Renal cortical epithelial cell (primary cell): ENCODE results near the gene DOCK6. TPM values are rescaled to one million over a fixed set of nuclear protein-coding genes. Genes with fewer than 3 reads are reported as not detected.

Experiments
- DNase-seq: peaks from one replicate; pipeline ENCODE4 v3.0.0-alpha.2; 2011; ENCODE audit warnings: low read depth
- total RNA-seq: library from RNA; depleted of rRNA; stranded (reverse); fragments of >200 nt; gene quantifications from 2 replicates; pipeline ENCODE4 v1.2.3, GENCODE V29; 2014

Gene DOCK6
- total RNA-seq, 1 donor from 2014 or later: 27.1 TPM

DNA sequence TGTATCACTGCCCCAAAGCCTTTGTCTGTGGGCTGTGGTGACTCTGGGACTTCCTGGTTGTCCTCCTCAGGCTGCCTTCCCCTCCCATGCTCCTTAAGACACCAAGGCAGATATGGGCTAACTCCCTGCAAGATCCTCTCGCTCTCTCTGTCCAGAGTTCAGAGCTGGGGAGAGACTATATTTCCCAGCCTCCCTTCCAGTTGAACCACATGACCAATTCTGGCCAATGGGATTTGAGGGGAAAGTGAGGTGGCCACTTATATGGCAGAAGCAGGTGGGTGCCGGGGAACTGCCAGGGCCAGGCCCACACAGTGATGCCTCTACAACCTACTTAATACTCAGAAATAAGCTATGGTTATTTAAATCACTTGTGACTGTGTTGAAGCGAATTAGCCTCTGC lies 39.1 kb downstream of the DOCK6 start:
- no peak for DNase-seq

DNA sequence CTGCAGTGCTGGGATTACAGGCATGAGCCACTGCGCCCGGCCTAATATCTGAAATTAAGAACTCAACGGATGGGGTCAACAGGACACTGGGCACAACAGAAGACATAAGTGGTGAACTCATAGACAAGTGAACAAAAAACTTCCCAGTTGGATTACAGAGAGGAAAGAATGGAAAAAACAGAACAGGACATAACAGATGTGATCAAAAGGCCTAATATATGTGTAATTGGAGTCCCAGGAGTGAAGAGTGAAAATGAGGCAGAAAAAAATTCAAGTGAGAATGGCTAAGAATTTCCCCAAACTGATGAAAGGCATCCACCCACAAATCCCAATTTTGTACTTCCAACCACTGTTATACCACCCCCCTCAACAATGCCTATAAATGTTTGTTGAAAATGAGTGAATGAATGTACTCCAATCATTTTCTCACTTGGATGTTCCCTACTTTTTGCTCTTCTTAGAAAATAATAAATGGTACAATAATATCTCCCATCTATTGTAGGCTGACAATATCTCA lies 41.2 kb downstream of the DOCK6 start:
- DNase-seq: no peak

DNA sequence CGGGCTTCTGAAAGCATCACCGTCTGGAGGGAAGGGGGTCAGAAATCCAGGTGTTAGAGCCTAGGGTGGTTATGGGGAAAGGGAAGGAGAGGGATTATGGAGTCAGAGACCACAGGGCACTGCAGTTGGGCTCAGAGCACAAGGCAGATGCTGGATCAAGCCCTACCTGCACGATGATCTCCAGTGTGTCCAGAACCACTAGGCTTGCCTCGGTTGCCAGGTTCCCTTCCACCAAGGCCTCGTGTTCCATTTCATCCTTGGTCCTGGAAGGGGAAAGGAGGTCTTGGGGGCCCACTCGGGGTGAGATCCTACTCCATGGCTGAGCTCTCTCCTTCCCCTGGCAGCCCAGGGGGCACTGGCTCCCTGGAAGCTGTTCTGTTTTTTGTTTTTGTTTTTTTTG lies 47.9 kb downstream of the DOCK6 start:
- DNase-seq: no peak

DNA sequence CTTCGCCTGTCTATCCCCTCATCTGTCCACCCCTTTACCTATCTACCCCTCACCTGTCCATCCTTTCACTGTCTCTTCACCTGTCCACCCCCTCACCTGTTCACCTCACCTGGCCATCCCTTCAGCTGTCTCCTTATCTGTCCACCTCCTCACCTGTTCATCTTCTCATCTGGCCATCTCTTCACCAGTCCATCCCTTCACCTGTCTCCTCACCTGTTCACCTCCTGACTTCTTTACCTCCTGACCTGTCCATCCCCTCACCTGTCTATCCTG lies 51.7 kb downstream of the DOCK6 start:
- DNase-seq: no peak

DNA sequence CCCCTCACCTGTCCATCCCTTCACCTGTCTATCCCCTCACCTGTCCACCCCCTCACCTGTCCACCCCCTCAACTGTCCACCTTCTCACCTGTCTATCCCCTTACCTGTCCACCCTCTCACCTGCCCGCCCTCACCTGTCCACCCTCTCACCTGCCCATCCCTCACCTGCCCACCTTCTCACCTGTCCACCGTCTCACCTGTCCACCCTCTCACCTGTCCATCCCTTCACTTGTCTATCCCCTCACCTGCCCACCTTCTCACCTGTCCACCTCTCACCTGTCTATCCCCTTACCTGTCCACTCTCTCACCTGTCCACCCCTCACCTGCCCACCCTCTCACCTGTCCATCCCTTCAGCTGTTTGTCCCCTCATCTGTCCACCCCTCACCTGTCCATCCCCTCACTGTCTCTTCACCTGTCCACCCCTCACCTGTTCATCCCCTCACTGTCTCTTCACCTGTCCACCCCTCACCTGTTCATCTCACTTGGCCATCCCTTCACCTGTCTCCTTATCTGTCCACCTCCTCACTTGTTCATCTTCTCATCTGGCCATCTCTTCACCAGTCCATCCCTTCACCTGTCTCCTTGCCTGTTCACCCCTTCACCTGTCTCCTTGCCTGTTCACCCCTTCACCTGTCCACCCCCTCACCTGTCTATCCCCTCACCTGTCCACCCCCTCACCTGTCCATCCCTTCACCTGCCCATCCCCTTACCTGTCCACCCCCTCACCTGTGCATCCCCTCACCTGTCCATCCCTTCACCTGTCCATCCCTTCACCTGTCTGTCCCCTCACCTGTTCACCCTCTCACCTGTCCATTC lies 52.3 kb downstream of the DOCK6 start:
- no peak for DNase-seq

DNA sequence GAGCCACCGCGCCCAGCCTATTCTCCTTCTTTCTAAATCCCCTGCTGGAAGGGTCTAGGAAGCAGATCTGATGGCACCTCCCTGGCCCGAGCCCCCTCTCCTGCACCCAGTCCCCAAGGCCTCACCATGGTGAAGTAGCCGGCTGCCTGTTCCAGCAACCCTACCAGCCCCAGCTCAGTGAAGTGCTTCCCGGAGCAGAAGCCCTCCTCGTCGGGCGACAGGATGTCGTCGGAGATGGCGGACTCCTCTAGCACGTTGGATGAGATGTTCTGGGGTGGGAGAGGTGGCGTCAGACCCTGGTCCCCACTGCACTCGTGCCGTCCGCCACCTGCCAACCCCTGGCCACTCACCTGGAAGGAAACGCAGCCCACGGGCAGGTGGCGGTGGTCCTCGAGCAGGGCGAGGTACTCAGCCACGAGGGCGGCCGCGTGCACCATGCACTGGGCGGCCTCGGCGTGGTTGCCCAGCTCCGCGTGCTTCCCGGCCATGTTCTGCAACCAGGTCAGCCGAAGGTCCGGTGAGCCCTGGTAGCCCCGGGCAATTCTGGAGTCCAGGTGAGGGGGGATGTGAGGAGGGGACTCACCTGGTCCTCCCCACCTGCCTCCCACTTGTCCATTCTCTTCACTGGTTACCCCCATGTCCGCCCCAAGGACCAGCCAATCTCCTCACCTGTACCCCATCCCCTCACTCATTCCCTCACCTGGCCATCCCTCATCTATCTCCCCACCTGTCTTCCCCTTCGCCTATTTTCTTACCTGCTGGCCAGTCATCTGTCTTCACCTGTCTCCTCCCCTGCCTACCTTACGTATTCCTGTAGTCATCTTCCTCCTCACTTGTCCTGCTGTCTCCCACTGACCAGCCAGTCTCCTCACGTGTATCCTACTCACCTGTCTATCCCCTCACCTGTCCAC lies 53.5 kb downstream of the DOCK6 start:
- no peak for DNase-seq

DNA sequence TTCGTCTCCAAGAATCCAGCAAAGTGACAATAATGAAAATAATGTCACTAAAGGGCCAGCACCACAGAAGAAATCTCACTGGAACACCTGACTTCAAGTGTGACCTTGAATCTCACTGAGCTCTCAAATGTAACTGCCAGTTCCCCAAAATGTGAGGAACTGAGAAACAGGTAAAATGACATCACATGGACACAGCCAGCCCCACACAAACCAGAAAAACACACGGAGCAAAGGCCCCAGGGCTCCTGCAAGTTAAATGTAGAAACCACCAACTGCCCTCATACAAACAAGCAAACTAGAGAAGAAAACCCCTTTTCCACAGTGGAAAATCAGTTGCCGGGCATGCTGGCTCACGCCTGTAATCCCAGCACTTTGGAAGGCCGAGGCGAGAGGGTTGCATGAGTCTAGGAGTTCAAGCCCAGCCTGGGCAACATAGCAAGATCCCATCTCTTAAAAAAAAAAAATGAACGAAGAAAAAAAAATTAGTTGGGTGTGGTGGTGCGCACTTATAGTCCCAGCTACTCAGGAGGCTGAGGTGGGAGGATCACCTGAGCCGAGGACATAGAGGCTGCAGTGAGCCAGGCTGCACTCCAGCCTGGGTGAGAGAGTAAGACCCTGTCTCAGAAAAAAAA lies 56.3 kb downstream of the DOCK6 start:
- no peak for DNase-seq

DNA sequence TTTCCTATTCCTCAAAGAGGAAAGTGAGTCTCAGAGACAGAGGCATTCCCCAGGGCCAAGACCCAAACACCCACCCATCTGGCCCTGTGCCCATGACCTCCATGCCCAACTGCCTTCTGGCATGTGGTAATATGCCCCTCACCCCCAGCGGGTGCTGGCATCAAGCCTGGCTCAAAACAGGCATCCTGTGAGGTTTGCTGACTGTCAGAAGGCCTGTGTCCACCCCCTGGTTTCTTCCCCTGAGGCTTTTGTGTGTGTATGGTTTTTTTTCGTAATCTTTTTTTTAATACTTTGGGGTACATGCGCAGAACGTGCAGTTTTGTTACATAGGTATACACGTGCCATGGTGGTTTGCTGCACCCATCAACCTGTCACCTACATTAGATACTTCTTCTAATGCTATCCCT lies 57.4 kb downstream of the DOCK6 start:
- DNase-seq: peak; percentile 87

DNA sequence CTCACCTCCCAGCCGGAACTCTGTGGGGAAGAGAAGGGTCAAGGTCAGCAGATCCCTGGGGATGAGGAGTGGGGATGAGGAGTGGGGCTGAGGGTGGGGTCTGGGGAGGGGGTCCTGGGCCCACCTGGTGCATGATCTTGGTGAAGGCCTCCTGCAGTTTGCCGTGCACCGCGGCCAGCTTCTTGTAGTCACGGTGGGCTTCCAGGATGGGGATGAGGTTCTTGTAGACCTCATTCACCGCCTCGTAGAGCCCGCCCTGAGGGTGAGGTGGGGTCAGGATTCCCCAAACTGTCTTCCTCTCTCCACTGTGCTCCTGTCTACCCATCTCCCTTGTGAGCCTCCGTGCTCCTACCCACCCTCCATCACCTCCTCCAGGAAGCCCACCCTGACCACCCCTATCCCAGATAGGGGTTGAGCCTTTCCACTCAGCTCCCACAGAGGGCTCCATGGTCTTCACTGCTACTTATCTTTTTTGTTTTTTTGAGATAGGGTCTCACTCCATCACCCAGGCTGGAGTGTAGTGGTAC lies 58.2 kb downstream of the DOCK6 start:
- DNase-seq: no peak

DNA sequence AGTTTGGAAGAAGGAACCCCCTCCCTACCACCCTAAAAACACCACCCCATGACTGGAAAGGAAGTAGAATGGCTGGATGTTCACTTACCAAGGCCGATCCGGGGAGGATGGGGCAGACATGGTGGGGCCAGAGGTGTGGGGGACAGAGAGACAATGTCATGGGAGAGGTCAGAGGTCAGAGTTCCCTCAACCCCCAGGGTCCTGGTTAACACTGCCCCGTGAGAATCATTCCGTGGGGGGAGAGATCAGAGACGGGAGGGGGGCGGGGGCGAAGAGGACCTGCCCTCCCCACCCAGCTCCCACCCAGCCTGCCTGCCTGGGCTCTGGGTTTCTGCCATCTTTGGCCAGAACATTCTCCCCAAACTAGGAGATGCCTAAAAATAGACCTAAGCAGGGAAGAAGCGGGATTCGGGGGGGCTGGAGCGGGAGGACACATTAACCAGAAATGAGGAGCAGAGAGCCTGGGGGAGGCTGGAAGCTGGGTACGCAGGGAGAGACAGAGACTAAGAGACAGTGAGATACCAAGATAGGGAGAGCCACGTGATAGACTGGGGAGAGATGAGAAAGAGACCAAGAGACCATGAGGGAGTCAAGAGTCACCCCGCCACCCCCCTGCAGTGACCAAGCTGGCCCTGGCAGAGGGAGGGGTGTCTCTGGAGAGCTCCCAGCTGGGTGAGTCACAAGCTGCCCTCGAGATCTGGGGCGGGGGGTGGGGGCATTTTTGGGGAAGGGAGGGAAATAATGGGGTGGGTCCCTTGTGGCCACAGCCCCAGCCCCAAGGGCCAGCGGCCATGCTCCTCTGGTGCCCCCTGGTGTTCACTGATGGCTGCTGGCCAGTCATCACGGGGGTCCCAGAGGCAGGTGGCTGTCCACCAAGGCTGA lies 58.9 kb downstream of the DOCK6 start:
- peak; percentile 58 for DNase-seq

DNA sequence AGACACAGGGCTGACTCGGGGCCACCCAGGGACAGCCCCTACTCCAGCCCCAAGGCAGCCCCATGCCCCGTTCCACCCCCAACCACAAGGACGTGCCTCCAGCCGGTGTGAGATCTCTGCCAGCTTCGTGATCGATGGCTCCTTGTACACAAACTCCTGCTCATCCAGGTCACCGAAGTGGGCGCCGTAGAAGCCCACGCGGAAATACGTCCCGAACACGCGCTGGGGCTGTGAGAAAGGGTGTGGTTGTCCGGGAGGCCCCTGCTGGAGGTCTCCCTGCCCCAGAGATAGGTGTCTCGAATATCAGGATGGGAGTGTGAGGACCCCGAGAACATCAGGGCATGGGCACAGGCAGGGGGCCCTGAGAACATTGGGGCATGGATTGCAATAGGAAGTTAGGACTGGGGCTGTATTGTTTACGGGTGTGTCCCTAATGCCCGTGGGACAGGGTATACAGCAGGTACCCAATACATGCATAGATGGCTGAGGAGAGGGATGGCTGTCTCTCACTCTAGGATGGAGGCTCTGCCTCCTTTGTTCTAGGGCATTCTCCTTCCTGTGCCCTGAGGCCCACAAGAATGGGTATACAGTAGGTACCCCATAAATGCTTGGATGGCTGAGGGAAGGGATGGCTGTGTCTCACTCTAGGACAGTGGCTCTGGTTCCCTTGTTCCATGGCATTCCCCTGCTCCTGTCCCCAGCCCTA lies 59.7 kb downstream of the DOCK6 start:
- DNase-seq: no peak

DNA sequence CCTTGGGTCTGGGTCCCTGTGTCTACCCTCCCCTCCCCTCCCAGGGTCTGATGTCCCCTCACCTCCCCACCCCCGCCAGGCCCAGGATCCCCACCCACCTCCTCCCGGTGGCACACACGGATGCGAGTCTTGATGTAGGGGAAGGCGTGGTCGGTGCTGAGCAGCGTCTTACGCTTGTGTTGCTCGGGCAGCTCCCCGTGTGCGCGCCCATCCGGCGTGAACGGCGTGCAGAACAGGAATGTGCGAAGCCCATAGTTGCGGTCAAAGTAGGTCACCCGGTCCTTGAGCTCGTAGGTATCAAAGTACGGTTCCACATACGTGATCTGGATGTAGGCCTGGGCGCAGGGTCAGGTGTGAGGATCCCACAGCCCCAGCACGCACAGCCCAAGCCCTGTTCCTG lies 60.5 kb downstream of the DOCK6 start:
- peak; percentile 40 for DNase-seq

DNA sequence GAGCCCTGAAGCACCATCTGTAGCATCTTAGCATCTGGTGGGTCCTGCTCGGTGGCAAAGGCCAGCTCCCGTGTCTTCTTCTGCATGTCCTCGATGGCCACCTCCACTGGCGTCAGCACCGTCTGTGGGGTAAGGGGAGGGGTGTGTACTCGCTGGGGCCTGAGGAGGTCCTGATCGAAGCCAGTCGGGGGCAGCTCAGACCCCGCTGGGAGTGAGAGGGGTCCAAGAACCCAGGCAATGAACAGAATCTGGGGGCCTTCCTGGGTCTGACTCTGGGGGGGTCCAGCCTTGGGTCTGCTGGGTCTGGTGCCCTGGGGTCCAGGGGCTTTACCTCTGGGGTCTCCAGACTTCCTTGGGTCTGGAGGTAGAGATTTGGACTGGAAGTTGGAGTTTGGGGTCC lies 61.4 kb downstream of the DOCK6 start:
- DNase-seq: no peak

DNA sequence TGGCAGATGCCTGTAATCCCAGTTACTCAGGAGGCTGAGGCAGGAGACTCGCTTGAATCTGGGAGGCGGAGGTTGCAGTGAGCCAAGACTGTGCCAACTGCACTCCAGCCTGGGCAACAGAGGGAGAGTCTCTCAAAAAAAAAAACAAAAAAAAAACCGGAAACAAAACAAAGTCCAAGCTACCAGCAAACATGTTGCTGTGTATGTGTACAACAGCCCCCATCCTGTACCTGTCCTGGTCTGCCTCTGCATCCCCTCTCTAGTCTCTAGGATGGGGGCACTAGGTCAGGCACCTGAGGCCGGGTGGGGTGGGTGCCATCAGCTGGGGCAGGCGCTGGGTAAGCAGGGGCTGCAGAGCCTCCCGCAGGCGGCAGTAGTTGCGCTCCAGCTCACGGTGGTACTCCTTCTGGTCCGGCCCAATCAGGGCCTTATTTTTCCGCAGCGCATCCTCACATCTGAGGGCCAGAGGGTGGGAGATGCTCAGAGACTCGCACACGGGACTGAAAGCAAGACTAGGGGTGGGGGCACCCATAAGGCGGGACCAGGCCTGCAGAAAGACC lies 62.2 kb downstream of the DOCK6 start:
- DNase-seq: no peak

DNA sequence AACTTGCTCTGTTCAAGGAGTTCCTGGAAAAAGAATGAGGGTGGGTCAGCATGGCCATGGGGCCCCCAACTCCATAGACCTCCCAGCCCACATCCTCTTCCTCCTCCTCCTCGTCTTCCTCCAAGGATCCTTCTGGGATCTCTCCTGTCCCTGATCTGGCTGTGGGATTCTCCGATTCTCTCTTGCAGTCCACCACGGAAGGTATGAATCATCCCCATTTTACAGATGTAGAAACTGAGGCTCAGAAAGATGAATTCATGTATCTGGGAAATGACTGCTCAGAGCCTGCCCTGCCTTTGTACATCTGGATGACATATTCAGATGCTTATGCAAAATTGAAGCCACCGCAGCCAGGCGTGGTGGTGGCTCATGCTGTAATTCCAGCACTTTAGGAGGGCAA lies 62.8 kb downstream of the DOCK6 start:
- DNase-seq: no peak

DNA sequence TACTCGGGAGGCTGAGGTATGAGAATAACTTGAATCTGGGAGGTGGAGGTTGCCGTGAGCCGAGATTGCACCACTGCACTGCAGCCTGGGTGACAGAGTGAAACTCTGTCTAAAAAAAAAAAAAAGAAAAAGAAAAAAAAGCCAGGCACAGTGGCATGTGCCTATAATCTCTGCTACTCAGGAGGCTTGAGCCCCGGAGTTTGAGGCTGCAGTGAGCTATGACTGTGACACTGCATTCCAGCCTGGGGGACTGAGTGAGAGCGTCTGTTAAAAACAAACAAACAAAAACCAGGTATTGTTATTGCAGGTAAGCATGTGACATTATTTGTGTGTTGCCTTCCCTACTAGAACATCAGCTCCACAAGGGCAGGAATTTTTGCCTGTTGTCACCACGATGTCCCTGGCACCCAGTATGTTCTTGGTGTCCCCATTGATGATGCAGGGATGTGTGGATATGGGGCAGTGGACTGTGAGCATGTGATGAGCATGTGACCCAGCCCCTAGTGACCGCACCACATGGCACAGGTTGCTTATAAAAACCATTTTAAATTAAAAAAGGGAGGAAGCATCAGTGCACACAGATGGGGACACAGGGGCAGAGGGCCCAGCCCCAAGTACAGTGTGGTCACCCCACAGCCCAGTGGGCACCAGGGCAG lies 63.4 kb downstream of the DOCK6 start:
- DNase-seq: no peak

DNA sequence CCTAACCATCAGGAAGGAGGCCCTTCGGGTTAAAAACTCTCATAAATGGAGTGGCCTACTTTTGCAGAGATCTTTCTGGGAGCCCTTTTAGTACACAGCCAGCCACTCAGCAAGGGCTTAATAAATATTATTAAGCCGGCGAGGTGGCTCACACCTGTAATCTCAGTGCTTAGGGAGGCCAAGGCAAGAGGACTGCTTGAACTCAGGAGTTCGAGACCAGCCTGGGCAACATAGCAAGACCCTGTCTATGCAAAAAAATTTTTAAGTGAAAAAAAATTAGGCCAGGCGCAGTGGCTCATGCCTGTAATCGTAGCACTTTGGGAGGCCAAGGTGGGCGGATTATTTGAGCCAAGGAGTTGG lies 64.2 kb downstream of the DOCK6 start:
- no peak for DNase-seq

DNA sequence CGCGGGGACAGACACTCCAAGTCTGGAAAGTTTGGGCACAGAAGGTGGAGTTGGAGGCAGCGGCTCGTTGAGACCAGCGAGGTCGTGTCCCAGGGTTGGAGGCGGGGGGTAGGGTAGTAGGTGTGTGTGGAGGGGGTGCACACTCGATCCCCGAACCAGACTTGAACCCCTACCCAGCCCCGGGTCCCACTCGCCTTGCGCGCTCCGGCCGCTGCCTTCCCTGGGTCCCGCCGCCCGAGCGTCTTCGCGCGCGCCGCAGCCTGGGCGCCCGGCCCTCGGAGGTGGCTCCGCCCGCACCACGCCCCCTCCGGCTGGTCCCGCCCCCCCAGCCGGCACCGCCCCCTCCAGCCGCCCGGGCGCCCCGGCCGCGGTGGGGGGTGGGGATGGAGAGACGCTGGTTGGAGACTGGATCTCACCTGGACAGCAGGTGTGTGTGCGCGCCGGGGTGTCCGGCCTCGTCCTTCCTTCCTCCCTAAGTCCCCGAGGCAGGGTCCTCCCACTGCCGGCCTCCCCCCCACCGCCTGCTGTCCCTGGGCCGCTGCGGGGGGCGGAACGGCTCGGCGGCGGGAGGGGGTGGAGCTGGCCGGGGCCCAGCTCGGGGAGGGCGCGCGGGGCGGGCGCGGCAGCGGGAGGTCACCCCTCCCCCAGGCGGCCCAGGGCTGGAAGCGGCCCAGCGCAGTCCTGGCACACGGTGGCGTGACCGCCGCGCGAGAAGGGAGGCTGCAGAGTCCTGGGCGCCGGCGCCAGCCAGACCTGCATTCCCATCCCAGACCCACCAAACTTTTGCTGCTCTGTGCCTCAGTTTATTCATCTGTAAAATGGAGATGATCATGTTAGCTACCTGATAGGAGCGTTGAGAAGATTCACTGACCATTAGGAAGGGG lies 64.8 kb downstream of the DOCK6 start, which contains the start of gene KANK2:
KANK2 (minus strand) TSS at position 255 of the 884 bp plus-strand sequence. CDS start 3,034 bp downstream, outside the sequence.
- DNase-seq: peak; percentile 36
